ENCODE results near the gene ANKS1B. TPM values are rescaled to one million over a fixed set of nuclear protein-coding genes. Genes with fewer than 3 reads are reported as not detected.

ANKS1B gene
- total and polyA plus RNA-seq, 2 of the 4 experiments (the other 2 are of a cell fraction), result 0.17 to 0.18 TPM

DNA sequence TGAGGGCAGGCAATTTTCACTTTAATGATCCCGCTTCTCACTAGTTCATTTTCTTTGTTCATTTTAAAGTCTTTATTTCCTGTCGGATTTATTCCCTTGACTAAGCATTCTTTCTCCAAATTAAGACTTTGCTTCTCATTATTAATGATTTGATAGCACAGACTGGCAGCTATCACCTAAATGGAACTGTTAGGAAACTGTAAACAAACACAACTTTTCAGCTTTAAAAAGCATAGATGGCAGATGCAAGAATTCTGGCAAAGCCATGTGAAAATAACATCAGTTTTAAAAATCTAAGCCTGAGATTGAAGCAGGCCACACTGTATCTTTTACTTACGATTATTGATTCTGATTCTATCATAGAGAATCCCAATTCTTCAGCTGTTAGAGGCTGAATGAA, 225.7 kb downstream of the ANKS1B start:
- no peak overlapping the region for H2AK9ac ChIP-seq (replicated peaks; ENCODE audit: low read depth, low read length, poor library complexity)
- no peak overlapping the region for H2AFZ ChIP-seq (replicated peaks; ENCODE audit: low read length, poor library complexity)
- DNase-seq (no peak), ATAC-seq (ENCODE audit: low read depth) (no peak)
- H2BK20ac ChIP-seq (ENCODE audit: low read depth, low read length), result no peak overlapping the region
- WGBS, 2 experiments (ENCODE audit: extremely low coverage in 2 of 2, insufficient read length in 1 of 2), result no CpG with 5 or more reads among the region's 3 CpGs
- H3K79me1 ChIP-seq (ENCODE audit: low read depth in 1 of 2, low read length in 2 of 2), result no peaks in the 10 kb centered on the region
- in situ Hi-C loops (cut with MboI; ENCODE audit: low sequenced_read_pairs) (no loop called here), intact Hi-C loops (cut with micrococcal nuclease) (no loop called here), dilution Hi-C loops (cut with HindIII; ENCODE audit: low sequenced_read_pairs, unreplicated experiment) (no loop called here)
- TF ChIP-seq RCOR1 (IDR thresholded peaks at IDR 0.05; ENCODE audit: insufficient replicate concordance, low read length) (no peak), BHLHE40 (IDR thresholded peaks at IDR 0.05; ENCODE audit: low read depth, low read length) (no peak), RAD21 (IDR thresholded peaks at IDR 0.05; ENCODE audit: low read length) (no peak)
- CTCF ChIA-PET, result interaction anchor here (1.4 kb wide), 1 partner anchor 9 kb away, joined by 4 read pairs; no protein-coding TSS in a partner anchor
- H3K4me1 ChIP-seq (ENCODE audit: control insufficient read depth, insufficient read depth, low read length), result no peaks in the 10 kb centered on the region
- no peak overlapping the region for H2BK15ac ChIP-seq (ENCODE audit: low read depth, low read length)
- H4K20me1 ChIP-seq (ENCODE audit: insufficient read depth, low read length), result no peaks in the 10 kb centered on the region
- H3K9me3 ChIP-seq (ENCODE audit: control insufficient read depth, insufficient read depth, low read length), result no peaks in the 10 kb centered on the region
- H3K14ac ChIP-seq (replicated peaks; ENCODE audit: low read depth, low read length), result no peak overlapping the region
- H3K4me2 ChIP-seq (ENCODE audit: low read depth, low read length), result no peak overlapping the region
- H4K5ac ChIP-seq (ENCODE audit: low read depth, low read length), result no peak overlapping the region
- POLR2A ChIA-PET (ENCODE audit: unreplicated experiment), result no interaction called here
- H3K4ac ChIP-seq (ENCODE audit: low read depth, low read length), result no peak overlapping the region
- no peak overlapping the region for H2BK120ac ChIP-seq (ENCODE audit: low read depth, low read length)
- H3K56ac ChIP-seq (ENCODE audit: extremely low read depth, insufficient read depth, low read length), result no peak overlapping the region
- H3K9me1 ChIP-seq (ENCODE audit: insufficient read depth, low read length), result no peaks in the 10 kb centered on the region
- no TSS peak for BruUV-seq (replicated peaks)
- H3K9ac ChIP-seq (ENCODE audit: low read depth, low read length), result no peak overlapping the region
- no peak overlapping the region for H3K23ac ChIP-seq (ENCODE audit: low read depth, low read length)
- H4K8ac ChIP-seq (ENCODE audit: low read depth in 2 of 2, low read length in 2 of 2), result no peak overlapping the region
- no peak overlapping the region for H4K91ac ChIP-seq (ENCODE audit: insufficient read depth, low read depth, low read length)
- no peak overlapping the region for H3K27ac ChIP-seq (ENCODE audit: insufficient read depth, low read length)
- H2BK5ac ChIP-seq (ENCODE audit: low read depth, low read length, poor library complexity, severe bottlenecking), result no peak overlapping the region
- H3K27me3 ChIP-seq (ENCODE audit: control insufficient read depth, insufficient read depth, low read length), result no peaks in the 10 kb centered on the region
- no peak overlapping the region for H2AK5ac ChIP-seq (ENCODE audit: low read depth, low read length)
- H3K4me3 ChIP-seq (ENCODE audit: insufficient read depth, low read depth, low read length), result no peak overlapping the region
- H3K36me3 ChIP-seq (ENCODE audit: control insufficient read depth, insufficient read depth, low read length), result no peaks in the 10 kb centered on the region
- no peak overlapping the region for H3K18ac ChIP-seq (ENCODE audit: low read depth, low read length)

Data from IMR-90 (cell line).